Fibroblast of skin of right biceps (primary cell): Measurements from ENCODE around the gene RNF215.

ENCODE experiments used
- DNase-seq: peaks from one replicate; pipeline ENCODE4 v3.0.0-alpha.2; 2013

RNF215 gene

GRCh38 chr22:30386960-30387827, at the start of gene RNF215:
Gene RNF215 (minus strand): TSS chr22:30387411. CDS start chr22:30387313, 98 bp downstream.
- peak; percentile 76 for DNase-seq

GRCh38 chr22:30436196-30436595, 49.0 kb upstream of the RNF215 start:
- DNase-seq = no peak

- no peak for DNase-seq
Observed at GRCh38 chr22:30435674-30436126, 48.5 kb upstream of the RNF215 start.

- no peak for DNase-seq
Observed at GRCh38 chr22:30434843-30435242, 47.6 kb upstream of the RNF215 start.

GRCh38 chr22:30433773-30434172, 46.6 kb upstream of the RNF215 start:
- no peak for DNase-seq

- DNase-seq = no peak
Observed at GRCh38 chr22:30433227-30433626, 46.0 kb upstream of the RNF215 start.

- DNase-seq = no peak
Observed at GRCh38 chr22:30432520-30432919, 45.3 kb upstream of the RNF215 start.

- no peak for DNase-seq
Observed at GRCh38 chr22:30432096-30432495, 44.9 kb upstream of the RNF215 start.

- no peak for DNase-seq
Observed at GRCh38 chr22:30430933-30431332, 43.7 kb upstream of the RNF215 start.

- no peak for DNase-seq
Observed at GRCh38 chr22:30429887-30430286, 42.7 kb upstream of the RNF215 start.

- no peak for DNase-seq
Observed at GRCh38 chr22:30427871-30428270, 40.7 kb upstream of the RNF215 start.

GRCh38 chr22:30426388-30427353, 39.5 kb upstream of the RNF215 start:
- DNase-seq = peak; percentile 73

GRCh38 chr22:30425616-30426387, 38.6 kb upstream of the RNF215 start, which contains the start of gene MTFP1:
Gene MTFP1 (plus strand): TSS chr22:30425768. CDS start chr22:30425880, 112 bp downstream.
- peak; percentile 74 for DNase-seq

GRCh38 chr22:30425327-30425615, 38.1 kb upstream of the RNF215 start:
- DNase-seq = no peak

GRCh38 chr22:30424534-30425326, 37.5 kb upstream of the RNF215 start:
- peak; percentile 46 for DNase-seq

GRCh38 chr22:30423959-30424533, 36.8 kb upstream of the RNF215 start:
- peak; percentile 100 for DNase-seq

GRCh38 chr22:30423301-30423958, 36.2 kb upstream of the RNF215 start:
- DNase-seq = peak; percentile 64

GRCh38 chr22:30422481-30423300, 35.5 kb upstream of the RNF215 start:
- DNase-seq = peak; percentile 96

- no peak for DNase-seq
Observed at GRCh38 chr22:30421695-30422480, 34.7 kb upstream of the RNF215 start.
